Stomach (tissue), 9 donors: Measurements from ENCODE around the gene NLGN1. TPM values are rescaled to one million over a fixed set of nuclear protein-coding genes. Genes with fewer than 3 reads are reported as not detected.

ENCODE experiments used
- DNase-seq, 2 donors: peaks; one replicate each; pipeline versions ENCODE4 v3.0.0 to v3.0.0-alpha.2; 2013 to 2019
- H3K27ac ChIP-seq, 5 donors: fragments of 200-600 bp in 4 of 5; sonication (generic) in 4 of 5; one replicate each; pipeline ENCODE4 v1.5.1; 2013 to 2019; ENCODE audit warnings: mild to moderate bottlenecking in 1 of 5, moderate library complexity in 1 of 5
- H3K27me3 ChIP-seq, 3 donors: fragments of 200-600 bp; sonication (generic); one replicate each; pipeline ENCODE4 v1.5.1; 2017 to 2019; ENCODE audit warnings: mixed run types in 1 of 3
- H3K36me3 ChIP-seq, 4 donors: fragments of 200-600 bp; sonication (generic); 1 replicate in 3 of 4; 2 replicates in 1 of 4; pipeline ENCODE4 v1.5.1; 2016 to 2019
- H3K4me1 ChIP-seq, 4 donors: fragments of 200-600 bp; sonication (generic); one replicate each; pipeline ENCODE4 v1.5.1; 2016 to 2019
- H3K4me3 ChIP-seq, 4 donors: fragments of 200-600 bp; sonication (generic) in 3 of 4; one replicate each; pipeline ENCODE4 v1.5.1; 2016 to 2019; ENCODE audit warnings: mild to moderate bottlenecking in 1 of 4
- H3K9me3 ChIP-seq, 4 donors: fragments of 200-600 bp; sonication (generic); one replicate each; pipeline ENCODE4 v1.5.1; 2016 to 2019
- EP300 ChIP-seq: sonication (generic); formaldehyde crosslinking; IDR thresholded peaks from one replicate; pipeline ENCODE4 v1.6.1; 2017; ENCODE audit warnings: antibody characterized with exemption
- POLR2A ChIP-seq, 4 donors: fragments of 450-650 bp; IDR thresholded peaks; one replicate each; pipeline ENCODE4 v1.6.1; 2016; ENCODE audit warnings: antibody characterized with exemption in 4 of 4, control low read depth in 2 of 4, mild to moderate bottlenecking in 1 of 4, moderate library complexity in 1 of 4
- POLR2AphosphoS5 ChIP-seq, 3 donors: sonication (generic); formaldehyde crosslinking; IDR thresholded peaks; one replicate each; pipeline ENCODE4 v1.6.1; 2016; ENCODE audit warnings: antibody characterized with exemption in 3 of 3
- WGBS, 5 donors: extraction: QIAGEN DNeasy Blood & Tissue Kit in 3 of 5; methylation state at CpG; one replicate each; pipeline versions ENCODE4 v1.1.5 to v1.1.7; 2013 to 2018; 5-methylcytosine and 5-hydroxymethylcytosine counted together
- intact Hi-C: fragments of 100-400 bp; cut with DNase I; formaldehyde crosslinking; loops from one replicate; pipeline ENCODE4 v1.15.1; 2023; ENCODE audit warnings: low total_unique reads
- polyA plus RNA-seq, 3 donors: library from polyadenylated mRNA; stranded (reverse); fragments of 200-250 nt; gene quantifications; one replicate each; pipeline ENCODE4 v1.2.3, GENCODE V29; 2013
- total RNA-seq, 5 donors: library from RNA; depleted of rRNA; stranded (reverse); fragments of >200 nt; gene quantifications; one replicate each; pipeline versions ENCODE4 v1.1.0 to v1.2.3, GENCODE V29; 2014 to 2016
- TF ChIP-seq, protein P1 (sequence below), 7 experiments: fragments of 450-650 bp in 4 of 7; fragments of 200-600 bp in 3 of 7; sonication (generic) in 3 of 7; IDR thresholded peaks; one replicate each; pipeline ENCODE4 v1.5.1; 2016 to 2019; ENCODE audit warnings: antibody characterized with exemption in 7 of 7, control low read depth in 2 of 7, mild to moderate bottlenecking in 1 of 7
- donor health status: healthy with polysubstance abuse.
- donor health status: Bipolar disorder and iron deficiency.
- donor health status: healthy.

Gene NLGN1
- total and polyA plus RNA-seq, 8 donors = 0.15 to 45.2 (median 4.8) TPM; not detected in 1

GRCh38 chr3:174089592-174089991 is 692.0 kb downstream of the NLGN1 start:
- 16 to 34% (median 30%) methylated on average over 2 of the region's 2 CpGs for WGBS, 5 donors
- TF ChIP-seq POLR2AphosphoS5 (IDR thresholded peaks at IDR 0.05) (no peak), EP300 (no peak), POLR2A (IDR thresholded peaks at IDR 0.05) (no peak)
- TF ChIP-seq, protein P1, sequence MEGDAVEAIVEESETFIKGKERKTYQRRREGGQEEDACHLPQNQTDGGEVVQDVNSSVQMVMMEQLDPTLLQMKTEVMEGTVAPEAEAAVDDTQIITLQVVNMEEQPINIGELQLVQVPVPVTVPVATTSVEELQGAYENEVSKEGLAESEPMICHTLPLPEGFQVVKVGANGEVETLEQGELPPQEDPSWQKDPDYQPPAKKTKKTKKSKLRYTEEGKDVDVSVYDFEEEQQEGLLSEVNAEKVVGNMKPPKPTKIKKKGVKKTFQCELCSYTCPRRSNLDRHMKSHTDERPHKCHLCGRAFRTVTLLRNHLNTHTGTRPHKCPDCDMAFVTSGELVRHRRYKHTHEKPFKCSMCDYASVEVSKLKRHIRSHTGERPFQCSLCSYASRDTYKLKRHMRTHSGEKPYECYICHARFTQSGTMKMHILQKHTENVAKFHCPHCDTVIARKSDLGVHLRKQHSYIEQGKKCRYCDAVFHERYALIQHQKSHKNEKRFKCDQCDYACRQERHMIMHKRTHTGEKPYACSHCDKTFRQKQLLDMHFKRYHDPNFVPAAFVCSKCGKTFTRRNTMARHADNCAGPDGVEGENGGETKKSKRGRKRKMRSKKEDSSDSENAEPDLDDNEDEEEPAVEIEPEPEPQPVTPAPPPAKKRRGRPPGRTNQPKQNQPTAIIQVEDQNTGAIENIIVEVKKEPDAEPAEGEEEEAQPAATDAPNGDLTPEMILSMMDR (IDR thresholded peaks at IDR 0.05) = no peak
- peak in 1 of 2 donors; percentile 12 for DNase-seq
- intact Hi-C loops = no loop called here
- Histone ChIP-seq H3K9me3 (no peaks in the 10 kb centered on the region), H3K36me3 (no peaks in the 10 kb centered on the region), H3K27ac (no peak overlapping the region), H3K27me3 (no peaks in the 10 kb centered on the region), H3K4me3 (no peak overlapping the region), H3K4me1 (peaks cover 0 to 13% (median 4%) of the 10 kb centered on the region in 4 donors)

DNA sequence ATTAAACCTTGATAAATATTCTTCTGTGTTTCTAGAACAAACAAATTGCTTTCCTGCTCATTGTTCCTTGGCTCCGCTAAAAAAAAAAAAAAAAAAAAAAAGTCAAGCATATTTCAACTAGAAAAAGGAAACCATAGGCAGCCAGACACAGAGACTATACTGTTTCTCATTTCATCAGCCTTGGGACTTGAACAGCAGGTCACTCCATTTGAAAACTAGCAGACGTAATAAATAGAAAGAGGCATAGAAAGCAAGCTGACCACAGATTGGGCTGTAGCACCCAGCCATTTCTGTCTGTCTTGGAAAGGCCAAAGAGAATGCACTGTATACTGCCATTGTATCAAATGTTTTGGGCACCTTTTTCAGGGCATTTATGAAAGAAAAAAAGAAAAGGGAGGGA is 697.1 kb downstream of the NLGN1 start:
- Histone ChIP-seq H3K4me3 (no peak overlapping the region), H3K36me3 (no peaks in the 10 kb centered on the region), H3K9me3 (no peaks in the 10 kb centered on the region), H3K27ac (no peak overlapping the region), H3K4me1 (peaks cover 0 to 12% (median 4%) of the 10 kb centered on the region in 4 donors), H3K27me3 (no peaks in the 10 kb centered on the region)
- intact Hi-C loops = no loop called here
- TF ChIP-seq, protein P1 (IDR thresholded peaks at IDR 0.05) = no peak
- TF ChIP-seq POLR2A (IDR thresholded peaks at IDR 0.05) (no peak), EP300 (no peak)
- 79 to 95% (median 86%) methylated on average over 2 of the region's 2 CpGs for WGBS, 5 donors
- DNase-seq = no peak

DNA sequence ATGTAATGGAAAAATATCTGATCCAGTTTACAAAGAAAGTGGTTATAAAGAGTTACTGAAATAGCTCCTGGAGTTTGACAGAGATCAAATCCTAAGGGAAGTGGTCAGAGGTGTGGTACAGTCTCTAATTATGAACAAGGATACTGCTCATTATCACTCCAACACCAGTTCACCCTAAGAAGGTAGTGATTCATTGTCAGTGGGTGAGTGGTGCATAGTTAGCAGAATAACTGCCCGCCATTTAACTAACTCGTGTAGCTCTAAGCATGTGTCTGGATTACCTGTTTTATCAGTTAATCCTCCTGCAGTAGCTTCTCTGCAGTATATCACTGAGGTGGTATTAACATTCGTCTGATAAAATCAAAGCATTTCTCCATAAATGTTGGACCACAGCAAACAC is 700.1 kb downstream of the NLGN1 start:
- no peak for DNase-seq
- Histone ChIP-seq H3K4me3 (no peak overlapping the region), H3K27me3 (no peaks in the 10 kb centered on the region), H3K36me3 (no peaks in the 10 kb centered on the region), H3K4me1 (no peaks in the 10 kb centered on the region), H3K9me3 (no peaks in the 10 kb centered on the region), H3K27ac (no peak overlapping the region)
- intact Hi-C loops = no loop called here
- TF ChIP-seq, protein P1 (IDR thresholded peaks at IDR 0.05) = no peak
- no peak for TF ChIP-seq EP300
- no peak for TF ChIP-seq POLR2A (IDR thresholded peaks at IDR 0.05)
- TF ChIP-seq POLR2AphosphoS5 (IDR thresholded peaks at IDR 0.05) = no peak
- WGBS, 5 donors = 85 to 91% (median 89%) methylated on average over 3 of the region's 3 CpGs

DNA sequence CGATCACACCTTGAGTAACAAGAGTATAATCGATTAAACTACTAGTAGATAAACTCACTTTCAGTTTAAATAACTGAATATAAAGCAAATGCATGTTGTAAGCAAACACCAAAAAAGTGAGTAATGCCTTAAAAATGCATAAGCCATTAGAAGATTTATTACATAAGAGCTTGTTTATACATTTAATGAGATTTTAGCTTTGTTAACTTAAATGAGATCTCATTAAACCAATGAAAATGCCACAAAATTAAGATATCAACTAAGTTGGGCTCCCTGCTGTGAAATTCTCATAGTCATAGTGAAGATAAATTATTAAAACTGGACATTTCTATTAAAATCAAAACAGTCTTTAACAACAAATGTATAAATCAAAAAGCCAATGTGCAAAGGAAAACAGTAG is 701.2 kb downstream of the NLGN1 start:
- Histone ChIP-seq H3K27me3 (no peaks in the 10 kb centered on the region), H3K4me1 (no peaks in the 10 kb centered on the region), H3K4me3 (no peak overlapping the region), H3K27ac (no peak overlapping the region), H3K9me3 (no peaks in the 10 kb centered on the region), H3K36me3 (no peaks in the 10 kb centered on the region)
- WGBS, 5 donors = 83 to 92% (median 88%) methylated on average over 2 of the region's 2 CpGs
- intact Hi-C loops = no loop called here
- TF ChIP-seq POLR2A (IDR thresholded peaks at IDR 0.05) = no peak
- TF ChIP-seq POLR2AphosphoS5 (IDR thresholded peaks at IDR 0.05) = no peak
- DNase-seq = no peak

- DNase-seq = no peak
- no peaks in the 10 kb centered on the region for H3K36me3 ChIP-seq
- WGBS, 5 donors = 77 to 82% (median 81%) methylated on average over 5 of the region's 5 CpGs
These were observed 702.2 kb downstream of the NLGN1 start for GRCh38 chr3:174099724-174100123.

More at GRCh38 chr3:174099724-174100123, 702.2 kb downstream of the NLGN1 start:
- Histone ChIP-seq H3K27me3 (no peaks in the 10 kb centered on the region), H3K4me3 (no peak overlapping the region), H3K27ac (no peak overlapping the region), H3K4me1 (no peaks in the 10 kb centered on the region), H3K9me3 (no peaks in the 10 kb centered on the region)
- TF ChIP-seq POLR2AphosphoS5 (IDR thresholded peaks at IDR 0.05) (no peak), POLR2A (IDR thresholded peaks at IDR 0.05) (no peak), EP300 (no peak)
- TF ChIP-seq, protein P1 (IDR thresholded peaks at IDR 0.05) = no peak
- intact Hi-C loops = no loop called here
